ENCODE data around the gene SORCS1. TPM values are rescaled to one million over a fixed set of nuclear protein-coding genes. Genes with fewer than 3 reads are reported as not detected.

Gene SORCS1
- total RNA-seq, 6 experiments from 2014 or later, result 0.09 to 0.14 (median 0.10) TPM; not detected in 3

- H3K27me3 Mint-ChIP-seq (ENCODE audit: insufficient read depth), result no peaks in the 10 kb centered on the region
- no peak overlapping the region for H3K27ac Mint-ChIP-seq
- H3K9me3 Mint-ChIP-seq, result peaks cover 51% of the 10 kb centered on the region
- no peaks in the 10 kb centered on the region for H3K4me1 Mint-ChIP-seq (ENCODE audit: low read depth)
- H3K4me3 Mint-ChIP-seq, result no peak overlapping the region
- TF ChIP-seq CTCF (IDR thresholded peaks at IDR 0.05), result no peak
- H3K36me3 Mint-ChIP-seq (ENCODE audit: low read depth), result no peaks in the 10 kb centered on the region
- no peak for DNase-seq
Measured at GRCh38 chr10:107022600-107023354, 141.7 kb downstream of the SORCS1 start.

- DNase-seq, result no peak
- Mint-ChIP-seq H3K9me3 (peaks cover 42% of the 10 kb centered on the region), H3K27ac (no peak overlapping the region), H3K36me3 (ENCODE audit: low read depth) (no peaks in the 10 kb centered on the region), H3K4me1 (ENCODE audit: low read depth) (no peaks in the 10 kb centered on the region), H3K4me3 (no peak overlapping the region), H3K27me3 (ENCODE audit: insufficient read depth) (no peaks in the 10 kb centered on the region)
- TF ChIP-seq CTCF (IDR thresholded peaks at IDR 0.05), result no peak
Measured at GRCh38 chr10:107019154-107019553, 145.4 kb downstream of the SORCS1 start.

- Mint-ChIP-seq H3K27me3 (ENCODE audit: insufficient read depth) (no peaks in the 10 kb centered on the region), H3K4me1 (ENCODE audit: low read depth) (no peaks in the 10 kb centered on the region), H3K4me3 (no peak overlapping the region), H3K36me3 (ENCODE audit: low read depth) (no peaks in the 10 kb centered on the region), H3K27ac (no peak overlapping the region), H3K9me3 (peaks cover 36% of the 10 kb centered on the region; the same call in 1 of the 2 replicates)
- TF ChIP-seq CTCF (IDR thresholded peaks at IDR 0.05), result no peak
- DNase-seq, result no peak
Measured at GRCh38 chr10:107013258-107014006, 151.1 kb downstream of the SORCS1 start.

GRCh38 chr10:107011992-107012391 lies 152.5 kb downstream of the SORCS1 start:
- Mint-ChIP-seq H3K4me3 (no peak overlapping the region), H3K4me1 (ENCODE audit: low read depth) (no peaks in the 10 kb centered on the region), H3K27me3 (ENCODE audit: insufficient read depth) (no peaks in the 10 kb centered on the region), H3K36me3 (ENCODE audit: low read depth) (no peaks in the 10 kb centered on the region), H3K27ac (no peak overlapping the region), H3K9me3 (peaks cover 31% of the 10 kb centered on the region; the same call in 1 of the 2 replicates)
- DNase-seq, result no peak
- TF ChIP-seq CTCF (IDR thresholded peaks at IDR 0.05), result no peak

- no peaks in the 10 kb centered on the region for H3K4me1 Mint-ChIP-seq (ENCODE audit: low read depth)
- no peak for TF ChIP-seq CTCF (IDR thresholded peaks at IDR 0.05)
- peaks cover 35% of the 10 kb centered on the region for H3K9me3 Mint-ChIP-seq
- H3K27me3 Mint-ChIP-seq (ENCODE audit: insufficient read depth), result no peaks in the 10 kb centered on the region
- H3K4me3 Mint-ChIP-seq, result no peak overlapping the region
- DNase-seq, result no peak
- no peaks in the 10 kb centered on the region for H3K36me3 Mint-ChIP-seq (ENCODE audit: low read depth)
- H3K27ac Mint-ChIP-seq, result no peak overlapping the region
Measured at GRCh38 chr10:107011105-107011504, 153.4 kb downstream of the SORCS1 start.
